Spinal cord (tissue), 10 donors: Measurements from ENCODE around the gene ZNF467. TPM values are rescaled to one million over a fixed set of nuclear protein-coding genes. Genes with fewer than 3 reads are reported as not detected.

Experiments
- DNase-seq, 6 donors: peaks; one replicate each; pipeline versions ENCODE4 v3.0.0 to v3.0.0-alpha.2; 2013 to 2015; ENCODE audit warnings: low spot score in 6 of 6, low read depth in 4 of 6
- H3K27ac ChIP-seq: one replicate; pipeline ENCODE4 v1.5.1; 2013; ENCODE audit warnings: low read depth, low read length, control low read depth
- H3K27me3 ChIP-seq: one replicate; pipeline ENCODE4 v1.6.1; 2013; ENCODE audit warnings: low read length; ENCODE audit not compliant: control insufficient read depth, insufficient read depth
- H3K36me3 ChIP-seq: one replicate; pipeline ENCODE4 v1.6.1; 2013; ENCODE audit warnings: low read length; ENCODE audit not compliant: control insufficient read depth, insufficient read depth
- H3K4me1 ChIP-seq: one replicate; pipeline ENCODE4 v1.6.1; 2013; ENCODE audit warnings: low read length; ENCODE audit not compliant: control insufficient read depth, insufficient read depth
- H3K4me3 ChIP-seq: one replicate; pipeline ENCODE4 v1.5.1; 2013; ENCODE audit warnings: low read depth, low read length, control low read depth
- H3K9me3 ChIP-seq: one replicate; pipeline ENCODE4 v1.6.1; 2013; ENCODE audit warnings: low read length; ENCODE audit not compliant: control insufficient read depth, insufficient read depth
- WGBS: methylation state at CpG from one replicate; pipeline ENCODE4 v1.1.5; 2013; ENCODE audit warnings: missing lambda C conversion rate; ENCODE audit not compliant: insufficient coverage; 5-methylcytosine and 5-hydroxymethylcytosine counted together
- polyA plus RNA-seq, 2 donors: library from polyadenylated mRNA; unstranded; fragments of 120-200 nt; gene quantifications; one replicate each; pipeline ENCODE4 v1.2.1, GENCODE V29; 2013; ENCODE audit not compliant: insufficient read length in 2 of 2
- total RNA-seq, 2 donors: library from RNA; depleted of rRNA in 1 of 2; stranded (reverse); fragments of 120-200 nt in 1 of 2; fragments of >200 nt in 1 of 2; gene quantifications; one replicate each; pipeline versions ENCODE4 v1.2.3 to v1.2.4, GENCODE V29; 2013 to 2014
- donor health status: healthy.

ZNF467 gene
- total and polyA plus RNA-seq, 4 donors, result 2.8 to 17.5 (median 7.8) TPM

GRCh38 chr7:149724661-149725425 lies 48.5 kb downstream of the ZNF467 start:
- no peak for DNase-seq
- Histone ChIP-seq H3K36me3 (peaks cover 100% of the 10 kb centered on the region), H3K27ac (no peak overlapping the region), H3K4me1 (peaks cover 14% of the 10 kb centered on the region), H3K27me3 (no peaks in the 10 kb centered on the region), H3K9me3 (no peaks in the 10 kb centered on the region), H3K4me3 (no peak overlapping the region)
- WGBS, result 88% methylated on average over 12 of the region's 12 CpGs

- no peak overlapping the region for H3K4me3 ChIP-seq
- DNase-seq, result no peak
- WGBS, result 93% methylated on average over 8 of the region's 15 CpGs
- no peaks in the 10 kb centered on the region for H3K9me3 ChIP-seq
- no peak overlapping the region for H3K27ac ChIP-seq
- peaks cover 21% of the 10 kb centered on the region for H3K4me1 ChIP-seq
- H3K36me3 ChIP-seq, result peaks cover 97% of the 10 kb centered on the region
- no peaks in the 10 kb centered on the region for H3K27me3 ChIP-seq
These were observed 49.4 kb downstream of the ZNF467 start for GRCh38 chr7:149723795-149724495.

DNA sequence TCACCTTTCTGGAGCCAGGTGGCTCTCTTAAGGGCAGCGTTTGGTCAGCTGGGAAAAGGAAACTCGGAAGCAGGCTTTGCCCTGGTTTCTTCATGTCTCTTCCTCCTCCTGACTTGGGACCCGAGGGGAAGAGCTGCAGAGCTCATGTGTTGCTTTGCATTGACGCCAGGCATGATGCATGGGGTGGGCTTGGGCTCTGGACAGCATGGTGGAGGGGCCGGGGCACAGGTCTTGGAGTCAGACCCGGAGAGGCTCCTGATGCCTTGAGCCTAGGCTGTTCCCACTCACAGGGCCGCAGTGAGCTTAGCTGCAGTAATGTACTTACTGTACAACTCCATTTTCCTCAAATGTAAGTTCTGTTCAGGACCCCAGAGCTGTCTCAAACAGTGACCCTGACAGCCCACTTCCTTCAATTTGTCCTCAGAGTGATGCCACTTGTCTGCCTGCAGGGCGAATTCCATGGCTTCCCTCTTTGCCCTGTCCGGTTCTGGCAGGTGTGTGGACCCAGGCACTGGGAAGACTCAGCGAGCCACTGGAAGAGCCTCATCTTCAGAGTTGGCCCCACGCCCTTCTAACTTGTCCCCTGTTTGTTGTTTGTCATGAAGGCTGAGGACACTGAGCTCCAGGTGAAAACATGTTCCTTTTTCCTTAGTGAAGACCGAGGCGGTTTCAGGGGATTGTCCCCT lies 50.2 kb downstream of the ZNF467 start:
- 96% methylated on average over 13 of the region's 13 CpGs for WGBS
- H3K36me3 ChIP-seq, result peaks cover 90% of the 10 kb centered on the region
- no peak overlapping the region for H3K27ac ChIP-seq
- no peaks in the 10 kb centered on the region for H3K9me3 ChIP-seq
- H3K4me1 ChIP-seq, result peaks cover 23% of the 10 kb centered on the region
- H3K4me3 ChIP-seq, result no peak overlapping the region
- no peak for DNase-seq
- no peaks in the 10 kb centered on the region for H3K27me3 ChIP-seq

DNA sequence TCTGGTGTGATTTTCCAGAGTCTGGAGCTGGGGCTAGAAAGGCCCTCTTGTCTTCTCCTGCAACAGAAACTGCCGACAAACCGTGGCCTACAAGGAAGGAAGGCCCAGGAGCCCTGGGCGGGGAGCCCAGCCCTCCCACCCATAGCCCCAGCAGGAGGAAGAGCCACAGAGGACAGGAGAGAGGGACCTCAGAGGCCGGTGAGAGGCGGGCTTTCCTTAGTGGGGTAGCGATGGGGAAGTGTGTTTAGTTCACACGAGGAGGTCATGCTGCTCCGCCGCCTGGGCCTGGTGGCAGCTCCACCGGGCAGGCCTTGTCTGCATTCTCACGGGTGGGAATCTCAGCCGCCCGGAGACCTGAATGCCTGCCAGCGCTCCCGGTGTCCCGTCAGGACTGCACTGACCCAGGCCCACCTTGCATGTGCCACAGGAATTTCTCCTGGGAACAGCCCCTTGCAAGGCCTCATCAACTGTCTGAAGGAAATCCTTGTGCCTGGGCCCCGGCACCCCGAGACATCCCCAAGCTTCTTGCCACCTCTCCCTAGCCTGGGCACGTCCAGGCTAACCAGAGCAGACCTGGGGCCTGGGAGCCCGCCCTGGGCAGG lies 50.9 kb downstream of the ZNF467 start:
- H3K27ac ChIP-seq, result no peak overlapping the region
- H3K4me1 ChIP-seq, result peaks cover 23% of the 10 kb centered on the region
- no peak overlapping the region for H3K4me3 ChIP-seq
- no peaks in the 10 kb centered on the region for H3K27me3 ChIP-seq
- peaks cover 84% of the 10 kb centered on the region for H3K36me3 ChIP-seq
- WGBS, result 90% methylated on average over 17 of the region's 20 CpGs
- no peak for DNase-seq
- no peaks in the 10 kb centered on the region for H3K9me3 ChIP-seq

GRCh38 chr7:149721084-149721601 lies 52.2 kb downstream of the ZNF467 start:
- no peak for DNase-seq
- Histone ChIP-seq H3K9me3 (no peaks in the 10 kb centered on the region), H3K27me3 (no peaks in the 10 kb centered on the region), H3K4me1 (peaks cover 30% of the 10 kb centered on the region), H3K4me3 (no peak overlapping the region), H3K27ac (no peak overlapping the region), H3K36me3 (peaks cover 72% of the 10 kb centered on the region)
- 91% methylated on average over 12 of the region's 16 CpGs for WGBS

GRCh38 chr7:149720372-149721083 lies 52.9 kb downstream of the ZNF467 start:
- H3K4me3 ChIP-seq, result no peak overlapping the region
- H3K27me3 ChIP-seq, result no peaks in the 10 kb centered on the region
- peak in 3 of 6 donors; percentile 29 to 78 (median 49) for DNase-seq
- H3K36me3 ChIP-seq, result peaks cover 66% of the 10 kb centered on the region
- H3K4me1 ChIP-seq, result peaks cover 36% of the 10 kb centered on the region
- WGBS, result 65% methylated on average over 21 of the region's 22 CpGs
- H3K9me3 ChIP-seq, result no peaks in the 10 kb centered on the region
- peak overlapping the region; percentile 66 for H3K27ac ChIP-seq

- peak overlapping the region; percentile 66 for H3K27ac ChIP-seq
- DNase-seq, result no peak
- no peaks in the 10 kb centered on the region for H3K9me3 ChIP-seq
- 93% methylated on average over 4 of the region's 5 CpGs for WGBS
- H3K4me1 ChIP-seq, result peaks cover 42% of the 10 kb centered on the region
- H3K27me3 ChIP-seq, result no peaks in the 10 kb centered on the region
- H3K4me3 ChIP-seq, result no peak overlapping the region
- peaks cover 60% of the 10 kb centered on the region for H3K36me3 ChIP-seq
These were observed 53.5 kb downstream of the ZNF467 start for GRCh38 chr7:149719912-149720335.

GRCh38 chr7:149719050-149719899 lies 54.1 kb downstream of the ZNF467 start:
- Histone ChIP-seq H3K9me3 (no peaks in the 10 kb centered on the region), H3K4me1 (peaks cover 43% of the 10 kb centered on the region), H3K4me3 (no peak overlapping the region), H3K36me3 (peaks cover 53% of the 10 kb centered on the region), H3K27ac (no peak overlapping the region), H3K27me3 (no peaks in the 10 kb centered on the region)
- no peak for DNase-seq
- WGBS, result 94% methylated on average over 29 of the region's 29 CpGs
